GM19193 (cell line): ENCODE measurements around the gene CHIT1.

Experiments used
- POLR2A ChIP-seq: IDR thresholded peaks from 4 replicates; pipeline ENCODE4 v1.6.1; 2011; ENCODE audit not compliant: insufficient read depth, insufficient read length; ENCODE audit errors: extremely low read depth

Gene CHIT1

DNA sequence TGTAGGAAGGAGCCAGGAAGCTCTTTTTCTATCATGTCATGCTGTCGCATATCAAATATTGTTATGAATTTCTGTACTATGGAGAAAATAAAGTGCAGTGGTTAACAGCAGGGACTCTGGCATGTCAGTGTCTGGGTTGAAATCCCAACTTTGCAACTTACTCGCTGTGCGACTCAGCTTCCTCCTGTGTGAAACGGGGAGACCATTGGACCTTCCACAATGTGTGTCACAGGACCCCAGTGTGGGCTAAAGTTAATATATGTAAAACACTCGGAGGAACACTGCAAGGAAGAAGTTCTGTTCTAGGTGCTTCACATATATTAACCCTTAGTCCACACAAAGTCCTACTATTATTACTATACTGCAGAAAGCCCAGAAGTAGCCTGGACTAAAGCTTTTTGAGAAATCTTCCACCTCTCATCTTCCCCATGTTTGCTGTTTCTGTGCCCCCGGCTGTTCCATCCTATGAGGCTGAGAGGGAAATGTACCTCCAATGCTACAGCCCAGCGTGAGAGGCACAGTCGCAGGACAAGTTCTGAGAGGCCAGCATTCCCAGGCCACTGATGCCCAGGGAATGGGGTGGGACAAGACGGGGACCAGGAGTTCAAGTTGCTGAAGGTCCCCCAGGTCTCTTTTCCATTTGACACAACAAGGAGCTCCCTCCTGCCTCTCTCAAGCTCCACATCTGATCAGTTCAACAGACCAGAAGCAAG lies 1.9 kb downstream of the CHIT1 start:
- TF ChIP-seq POLR2A: no peak

- TF ChIP-seq POLR2A: no peak
These were observed 4.4 kb downstream of the CHIT1 start for GRCh38 chr1:203225071-203225470.

DNA sequence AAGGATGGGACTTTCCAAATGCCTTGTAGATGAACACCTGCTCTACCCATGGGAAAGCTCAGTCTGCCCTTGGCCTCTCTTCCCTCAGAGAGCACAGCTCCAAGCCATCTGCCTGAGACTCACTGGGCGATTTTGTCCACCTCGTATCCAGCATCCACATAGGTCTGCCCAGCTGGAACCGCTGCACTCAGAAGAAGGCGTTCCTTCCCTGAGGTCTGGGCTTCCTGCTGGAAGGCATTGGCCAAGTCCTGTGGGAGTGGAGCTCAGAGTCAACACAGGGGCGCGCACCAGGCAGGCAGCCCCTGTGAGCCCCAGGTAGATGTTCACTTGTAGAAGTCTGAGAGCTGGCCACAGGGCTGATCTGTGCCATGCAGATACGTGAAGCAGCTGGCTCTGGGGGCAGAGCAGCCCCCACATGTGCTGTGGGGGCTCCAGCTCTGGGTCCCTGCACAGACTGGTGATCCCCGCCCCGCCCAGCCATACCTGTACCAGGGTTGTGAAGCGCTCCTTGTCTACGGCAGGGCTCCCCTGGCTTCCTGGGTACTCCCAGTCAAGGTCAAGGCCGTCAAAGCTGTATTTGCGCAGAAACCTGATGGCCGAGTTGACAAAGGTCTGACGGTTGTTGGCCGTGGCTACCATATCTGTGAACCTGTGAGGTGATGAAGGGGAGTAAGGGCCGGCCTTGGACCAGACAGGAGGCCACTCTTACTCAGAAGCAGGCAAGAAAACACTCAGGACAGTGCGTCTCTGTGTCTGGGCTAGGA lies 6.3 kb downstream of the CHIT1 start:
- no peak for TF ChIP-seq POLR2A

DNA sequence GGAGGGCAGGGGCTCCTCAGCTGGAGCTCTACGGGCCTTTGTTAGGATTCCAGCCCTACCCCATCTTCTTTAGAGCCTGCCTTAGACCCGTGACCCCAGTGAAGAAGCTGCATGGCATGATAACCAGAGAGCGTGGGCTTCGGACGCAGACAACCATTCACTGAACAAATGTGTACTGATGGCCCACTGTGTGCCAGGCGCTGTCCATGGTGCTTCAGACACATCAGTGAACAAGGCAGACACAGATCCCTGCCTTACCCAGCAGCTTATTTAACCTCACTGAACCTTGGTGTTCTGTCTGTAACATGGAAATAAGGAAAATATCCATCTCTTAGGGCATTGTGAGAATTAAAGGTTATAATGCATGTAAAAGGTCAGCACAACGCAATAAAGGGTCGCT lies 9.5 kb downstream of the CHIT1 start:
- TF ChIP-seq POLR2A: no peak

- TF ChIP-seq POLR2A: no peak
These were observed 10.3 kb downstream of the CHIT1 start for GRCh38 chr1:203219171-203219570.

GRCh38 chr1:203217668-203218067 lies 11.8 kb downstream of the CHIT1 start:
- no peak for TF ChIP-seq POLR2A

DNA sequence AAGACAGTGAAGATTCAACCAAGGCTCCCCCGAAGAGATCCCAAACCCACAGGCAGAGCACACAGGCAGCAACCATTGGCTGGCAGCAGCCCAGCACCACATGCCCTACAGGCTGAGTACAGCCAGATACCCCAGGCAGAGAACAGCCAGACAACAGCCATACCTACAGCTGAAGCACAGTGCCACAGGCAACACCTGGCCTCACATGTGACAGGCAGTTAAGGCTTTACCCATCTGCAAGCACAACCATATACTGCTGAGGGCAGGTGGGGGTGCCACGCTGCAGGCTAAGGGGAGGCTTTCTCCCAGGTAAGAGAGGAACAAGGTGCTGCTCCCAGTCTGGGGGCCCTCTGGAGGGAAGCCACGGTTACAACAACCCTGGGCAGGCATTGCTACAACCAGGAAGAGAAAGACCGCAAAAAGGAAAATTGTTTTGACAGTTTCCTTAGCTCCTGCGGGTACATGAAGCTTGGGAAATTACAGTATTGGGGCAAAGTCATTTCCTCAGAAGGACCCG lies 12.3 kb downstream of the CHIT1 start:
- TF ChIP-seq POLR2A: no peak

- TF ChIP-seq POLR2A: no peak
These were observed 13.0 kb downstream of the CHIT1 start for GRCh38 chr1:203216274-203217138.

DNA sequence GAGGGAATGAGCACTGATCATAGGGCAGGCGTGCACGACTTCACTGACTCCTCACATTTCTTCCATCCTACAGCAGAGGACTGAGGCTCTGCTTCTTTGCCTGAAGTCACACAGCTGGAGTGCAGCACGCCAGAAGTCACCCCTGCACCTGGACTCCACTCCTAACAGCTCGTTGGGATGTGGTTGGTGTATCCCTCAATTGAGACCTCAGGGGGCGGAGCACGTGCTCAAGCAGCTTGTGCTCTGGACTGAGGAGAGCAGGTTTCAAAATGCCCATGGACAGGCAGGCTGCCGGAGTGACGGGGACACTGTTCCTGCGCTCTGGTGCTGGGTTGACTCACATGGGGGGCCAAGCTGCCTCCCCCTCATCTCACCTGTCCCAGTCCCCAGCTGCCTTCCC lies 13.9 kb downstream of the CHIT1 start:
- no peak for TF ChIP-seq POLR2A

DNA sequence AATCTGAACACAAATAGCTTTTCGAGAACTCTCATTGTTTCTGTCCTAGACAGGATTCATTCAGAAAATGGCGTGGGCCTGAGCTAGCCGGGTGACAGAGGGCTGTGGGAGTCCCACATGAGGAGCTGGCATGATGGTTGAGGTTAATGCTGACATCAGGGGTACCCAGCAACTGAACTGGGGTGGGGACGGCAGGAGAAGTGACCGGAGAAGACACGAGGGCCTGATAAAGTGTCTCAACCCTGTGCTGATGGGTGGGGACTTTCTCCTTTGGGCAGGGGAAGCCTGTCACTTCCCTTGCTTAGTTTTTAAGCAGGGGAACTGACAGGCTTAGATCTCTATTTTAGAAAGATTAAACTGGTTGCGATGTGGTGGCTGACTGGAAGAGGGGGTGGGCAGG lies 14.6 kb downstream of the CHIT1 start:
- TF ChIP-seq POLR2A: no peak

- no peak for TF ChIP-seq POLR2A
These were observed 16.3 kb downstream of the CHIT1 start for GRCh38 chr1:203213126-203213525.

GRCh38 chr1:203211812-203212211 lies 17.7 kb downstream of the CHIT1 start:
- TF ChIP-seq POLR2A: no peak

DNA sequence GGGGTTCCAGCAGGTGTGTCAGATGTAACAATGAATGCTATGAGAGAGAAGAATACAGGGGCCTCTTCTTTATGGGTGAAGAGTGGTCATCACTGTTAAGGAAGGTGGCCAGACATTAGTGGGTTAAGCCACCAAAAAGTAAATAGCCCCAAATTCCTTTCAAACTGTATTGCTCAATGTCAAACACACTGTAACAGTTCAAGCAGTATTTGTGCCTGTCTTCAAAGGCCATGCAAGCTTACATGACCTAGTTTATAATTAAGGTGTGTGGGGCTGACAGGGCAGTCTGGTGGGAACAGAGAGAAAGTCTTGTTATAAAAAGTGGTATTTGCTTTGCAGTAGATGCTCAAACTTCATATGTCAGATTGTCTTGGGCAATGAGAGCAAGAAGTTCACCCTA lies 18.5 kb downstream of the CHIT1 start:
- no peak for TF ChIP-seq POLR2A

GRCh38 chr1:203210350-203210749 lies 19.1 kb downstream of the CHIT1 start:
- no peak for TF ChIP-seq POLR2A

DNA sequence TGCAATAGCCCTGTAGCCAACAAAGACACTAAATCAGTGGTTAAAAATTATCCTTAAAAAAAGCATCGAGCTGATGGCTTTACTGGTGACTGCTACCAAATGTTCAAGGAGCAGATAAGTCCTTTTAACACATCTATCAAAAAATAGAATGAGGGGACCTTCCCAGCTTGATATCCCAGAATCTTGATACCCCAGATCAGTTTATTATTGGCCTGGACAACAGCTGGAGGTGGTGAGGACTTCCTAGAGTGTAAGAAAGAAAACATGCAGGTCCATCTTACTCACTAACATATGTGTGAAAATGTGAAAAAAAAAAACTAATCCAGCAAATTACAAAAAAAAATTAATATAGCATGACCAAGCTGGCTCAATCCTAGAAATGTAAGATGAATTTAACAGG lies 21.3 kb downstream of the CHIT1 start:
- TF ChIP-seq POLR2A: no peak
